Activated T-helper 1 cell treated with Interleukin-2 at 50 U/mL for 16 hours (primary cell): Measurements from ENCODE around the gene ANGPTL2.
"Not testable (repeated sequence)": the region's sequence is repeated elsewhere in the genome, so short reads cannot be mapped to it uniquely, and the experiment has no call there.

ENCODE experiments used
- DNase-seq: peaks from one replicate; pipeline ENCODE4 v3.0.0-alpha.2; 2020; ENCODE audit warnings: low read depth

ANGPTL2 gene

GRCh38 chr9:127154390-127155191 is 32.2 kb upstream of the ANGPTL2 start:
- no peak for DNase-seq

GRCh38 chr9:127154003-127154389 is 31.6 kb upstream of the ANGPTL2 start:
- DNase-seq, result no peak

- DNase-seq, result no peak
Observed at GRCh38 chr9:127153501-127153900, 31.1 kb upstream of the ANGPTL2 start.

GRCh38 chr9:127149463-127150390 is 27.3 kb upstream of the ANGPTL2 start:
- no peak for DNase-seq

GRCh38 chr9:127149010-127149409 is 26.6 kb upstream of the ANGPTL2 start:
- DNase-seq, result no peak

- DNase-seq, result no peak
Observed at GRCh38 chr9:127148014-127148413, 25.6 kb upstream of the ANGPTL2 start.

- no peak for DNase-seq
Observed at GRCh38 chr9:127147251-127147650, 24.8 kb upstream of the ANGPTL2 start.

GRCh38 chr9:127146841-127147240 is 24.4 kb upstream of the ANGPTL2 start:
- DNase-seq, result not testable (repeated sequence)

- no peak for DNase-seq
Observed at GRCh38 chr9:127144670-127145445, 22.4 kb upstream of the ANGPTL2 start.

- no peak for DNase-seq
Observed at GRCh38 chr9:127143920-127144465, 21.6 kb upstream of the ANGPTL2 start.

- DNase-seq, result no peak
Observed at GRCh38 chr9:127142931-127143464, 20.6 kb upstream of the ANGPTL2 start.

- DNase-seq, result no peak
Observed at GRCh38 chr9:127142291-127142690, 19.9 kb upstream of the ANGPTL2 start.

- no peak for DNase-seq
Observed at GRCh38 chr9:127140842-127141675, 18.6 kb upstream of the ANGPTL2 start.

GRCh38 chr9:127140181-127140580 is 17.7 kb upstream of the ANGPTL2 start:
- no peak for DNase-seq

- DNase-seq, result no peak
Observed at GRCh38 chr9:127139775-127140174, 17.3 kb upstream of the ANGPTL2 start.

GRCh38 chr9:127139071-127139731 is 16.8 kb upstream of the ANGPTL2 start:
- DNase-seq, result no peak

- no peak for DNase-seq
Observed at GRCh38 chr9:127138444-127138843, 16.0 kb upstream of the ANGPTL2 start.

- no peak for DNase-seq
Observed at GRCh38 chr9:127137640-127138360, 15.4 kb upstream of the ANGPTL2 start.

GRCh38 chr9:127136880-127137639 is 14.6 kb upstream of the ANGPTL2 start:
- DNase-seq, result no peak
